ENCODE results near the gene TP53AIP1. TPM values are rescaled to one million over a fixed set of nuclear protein-coding genes. Genes with fewer than 3 reads are reported as not detected.

The TP53AIP1 gene
- total RNA-seq, 1 experiment from 2014 or later: 0.11 TPM

- Histone ChIP-seq H3K9me3 (no peaks in the 10 kb centered on the region), H3K27me3 (replicated peaks; ENCODE audit: control insufficient read depth, insufficient read depth, low read length) (peaks cover 7% of the 10 kb centered on the region), H3K4me3 (ENCODE audit: low read depth, low read length) (no peak overlapping the region), H3K36me3 (ENCODE audit: control insufficient read depth, insufficient read depth, low read length) (no peaks in the 10 kb centered on the region), H3K4me1 (no peaks in the 10 kb centered on the region)
- Mint-ChIP-seq H3K9me3 (ENCODE audit: unreplicated experiment) (no peaks in the 10 kb centered on the region), H3K4me1 (ENCODE audit: low read depth, unreplicated experiment) (no peaks in the 10 kb centered on the region), H3K27ac (ENCODE audit: unreplicated experiment) (no peak overlapping the region), H3K4me3 (ENCODE audit: unreplicated experiment) (no peak overlapping the region), H3K36me3 (ENCODE audit: insufficient read depth, unreplicated experiment) (no peaks in the 10 kb centered on the region), H3K27me3 (ENCODE audit: insufficient read depth, unreplicated experiment) (peaks cover 5% of the 10 kb centered on the region)
- intact Hi-C loops (cut with micrococcal nuclease; ENCODE audit: unreplicated experiment): no loop called here
- POLR2A ChIA-PET: no interaction called here
- BruUV-seq (replicated peaks): no TSS peak
- no peak for TF ChIP-seq CTCF (IDR thresholded peaks at IDR 0.05; ENCODE audit: insufficient read depth in 1 of 2, low read depth in 1 of 2, low read length in 1 of 2, severe bottlenecking in 1 of 2, unreplicated experiment in 1 of 2)
- CTCF ChIA-PET: no interaction called here
- no peak for DNase-seq
Measured at GRCh38 chr11:128940156-128940555, 2.5 kb downstream of the TP53AIP1 start.

GRCh38 chr11:128939591-128939990, 3.1 kb downstream of the TP53AIP1 start:
- Mint-ChIP-seq H3K4me3 (ENCODE audit: unreplicated experiment) (no peak overlapping the region), H3K9me3 (ENCODE audit: unreplicated experiment) (no peaks in the 10 kb centered on the region), H3K4me1 (ENCODE audit: low read depth, unreplicated experiment) (no peaks in the 10 kb centered on the region), H3K36me3 (ENCODE audit: insufficient read depth, unreplicated experiment) (no peaks in the 10 kb centered on the region), H3K27me3 (ENCODE audit: insufficient read depth, unreplicated experiment) (peaks cover 5% of the 10 kb centered on the region), H3K27ac (ENCODE audit: unreplicated experiment) (no peak overlapping the region)
- ChIA-PET CTCF (interaction anchor here (1.8 kb wide), 1 partner anchor 17 kb away, joined by 5 read pairs; no protein-coding TSS in a partner anchor), POLR2A (no interaction called here)
- Histone ChIP-seq H3K36me3 (ENCODE audit: control insufficient read depth, insufficient read depth, low read length) (no peaks in the 10 kb centered on the region), H3K27me3 (replicated peaks; ENCODE audit: control insufficient read depth, insufficient read depth, low read length) (peaks cover 7% of the 10 kb centered on the region), H3K4me3 (ENCODE audit: low read depth, low read length) (no peak overlapping the region), H3K9me3 (no peaks in the 10 kb centered on the region), H3K4me1 (no peaks in the 10 kb centered on the region)
- BruUV-seq (replicated peaks): no TSS peak
- intact Hi-C loops (cut with micrococcal nuclease; ENCODE audit: unreplicated experiment): no loop called here
- TF ChIP-seq CTCF (IDR thresholded peaks at IDR 0.05; ENCODE audit: insufficient read depth in 1 of 2, low read depth in 1 of 2, low read length in 1 of 2, severe bottlenecking in 1 of 2, unreplicated experiment in 1 of 2): no peak
- no peak for DNase-seq

- no TSS peak for BruUV-seq (replicated peaks)
- Mint-ChIP-seq H3K4me1 (ENCODE audit: low read depth, unreplicated experiment) (no peaks in the 10 kb centered on the region), H3K27me3 (ENCODE audit: insufficient read depth, unreplicated experiment) (peaks cover 7% of the 10 kb centered on the region)
Measured at GRCh38 chr11:128938156-128938885, 4.3 kb downstream of the TP53AIP1 start.

More at GRCh38 chr11:128938156-128938885, 4.3 kb downstream of the TP53AIP1 start:
- Histone ChIP-seq H3K27me3 (replicated peaks; ENCODE audit: control insufficient read depth, insufficient read depth, low read length) (peaks cover 5% of the 10 kb centered on the region), H3K9me3 (no peaks in the 10 kb centered on the region), H3K4me3 (ENCODE audit: low read depth, low read length) (no peak overlapping the region), H3K4me1 (no peaks in the 10 kb centered on the region), H3K36me3 (ENCODE audit: control insufficient read depth, insufficient read depth, low read length) (no peaks in the 10 kb centered on the region)
- CTCF ChIA-PET: interaction anchor here (1.8 kb wide), 1 partner anchor 18 kb away, joined by 5 read pairs; no protein-coding TSS in a partner anchor
- Mint-ChIP-seq H3K27ac (ENCODE audit: unreplicated experiment) (no peak overlapping the region), H3K36me3 (ENCODE audit: insufficient read depth, unreplicated experiment) (no peaks in the 10 kb centered on the region), H3K4me3 (ENCODE audit: unreplicated experiment) (no peak overlapping the region), H3K9me3 (ENCODE audit: unreplicated experiment) (no peaks in the 10 kb centered on the region)
- no peak for TF ChIP-seq CTCF (IDR thresholded peaks at IDR 0.05; ENCODE audit: insufficient read depth in 1 of 2, low read depth in 1 of 2, low read length in 1 of 2, severe bottlenecking in 1 of 2, unreplicated experiment in 1 of 2)
- DNase-seq: no peak
- POLR2A ChIA-PET: no interaction called here
- intact Hi-C loops (cut with micrococcal nuclease; ENCODE audit: unreplicated experiment): no loop called here

Measured in Caco-2 (cell line).